T follicular helper cell (primary cell): ENCODE measurements around the gene DNAH14.
"Not testable (repeated sequence)": the region's sequence is repeated elsewhere in the genome, so short reads cannot be mapped to it uniquely, and the experiment has no call there.

Source experiments
- DNase-seq: peaks from one replicate; pipeline ENCODE4 v3.0.0-alpha.2; 2020; ENCODE audit warnings: low read depth

DNAH14 gene

GRCh38 chr1:225254676-225255075, 325.2 kb downstream of the DNAH14 start:
- no peak for DNase-seq

DNA sequence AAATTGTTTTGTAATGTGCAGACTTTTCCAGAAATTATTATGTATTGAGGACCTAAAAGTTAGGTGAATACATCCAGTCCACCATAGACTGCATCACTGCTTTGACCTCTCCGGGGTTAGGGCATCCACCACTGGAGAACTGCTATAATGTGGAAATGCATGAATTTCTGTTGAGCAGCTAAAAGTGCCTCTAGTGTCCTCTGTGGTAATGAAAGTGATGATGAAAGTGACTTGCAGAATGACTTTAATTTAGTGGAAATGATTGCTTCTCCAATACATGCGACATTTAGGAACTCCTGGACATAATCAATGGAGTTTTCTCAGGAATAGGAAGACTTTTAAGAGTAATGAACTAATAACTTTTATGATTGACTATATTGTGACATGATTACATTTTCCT, 327.6 kb downstream of the DNAH14 start:
- no peak for DNase-seq

DNA sequence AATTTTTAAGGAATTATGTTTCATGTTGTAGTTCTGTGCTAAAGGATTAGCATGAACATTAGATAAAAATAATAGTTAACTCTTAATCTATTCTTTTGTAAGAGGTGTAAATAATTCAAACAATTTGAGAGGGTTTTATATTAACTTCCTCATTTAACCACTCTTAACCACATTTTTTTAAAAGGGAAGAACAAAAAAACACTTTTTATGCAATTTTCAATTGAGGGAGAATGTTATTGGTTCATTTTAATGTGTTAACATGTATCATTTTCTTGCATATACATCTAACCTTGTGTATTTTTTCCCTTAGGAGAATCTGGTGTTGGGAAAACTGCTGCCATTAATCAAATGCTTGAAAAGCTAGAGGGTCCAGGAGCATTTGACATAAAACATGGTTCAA, 329.3 kb downstream of the DNAH14 start:
- no peak for DNase-seq

GRCh38 chr1:225259542-225259941, 330.1 kb downstream of the DNAH14 start:
- DNase-seq: no peak

DNA sequence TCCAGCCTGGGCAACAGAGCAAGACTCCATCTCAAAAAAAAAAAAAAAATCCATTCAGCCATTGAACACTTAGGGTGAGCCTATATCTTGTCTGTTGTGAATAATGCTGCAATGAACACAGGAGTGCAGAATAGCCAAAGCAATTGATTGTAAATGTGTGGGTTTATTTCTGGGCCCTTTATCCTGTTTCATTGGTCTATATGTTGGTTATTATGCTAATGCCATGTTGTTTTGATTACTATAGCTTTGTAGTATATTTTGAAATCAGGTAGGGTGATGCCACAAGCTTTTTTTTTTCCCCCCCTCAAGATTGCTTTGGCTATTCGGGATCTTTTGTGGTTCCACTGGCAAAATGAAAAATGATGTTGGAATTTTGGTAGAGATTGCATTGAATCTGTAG, 330.8 kb downstream of the DNAH14 start:
- DNase-seq: no peak

DNA sequence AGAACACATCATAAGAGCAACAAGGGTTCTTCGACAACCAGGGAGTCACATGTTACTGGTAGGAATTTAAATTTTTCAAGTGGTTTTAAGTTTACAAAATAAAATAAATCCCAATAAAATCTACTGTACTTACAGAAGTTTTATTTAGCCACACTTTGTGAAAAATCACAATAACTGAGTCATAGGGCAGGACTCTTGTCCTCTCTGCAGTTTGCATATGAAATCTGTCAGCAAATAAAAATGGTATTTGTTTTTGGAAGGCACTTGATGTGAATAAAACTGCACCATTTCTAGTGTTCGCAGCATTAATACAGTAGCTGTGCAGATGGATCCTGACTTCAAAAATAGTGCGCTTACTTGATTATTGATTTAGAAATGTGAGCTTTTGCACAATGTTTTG, 348.0 kb downstream of the DNAH14 start:
- DNase-seq: no peak

DNA sequence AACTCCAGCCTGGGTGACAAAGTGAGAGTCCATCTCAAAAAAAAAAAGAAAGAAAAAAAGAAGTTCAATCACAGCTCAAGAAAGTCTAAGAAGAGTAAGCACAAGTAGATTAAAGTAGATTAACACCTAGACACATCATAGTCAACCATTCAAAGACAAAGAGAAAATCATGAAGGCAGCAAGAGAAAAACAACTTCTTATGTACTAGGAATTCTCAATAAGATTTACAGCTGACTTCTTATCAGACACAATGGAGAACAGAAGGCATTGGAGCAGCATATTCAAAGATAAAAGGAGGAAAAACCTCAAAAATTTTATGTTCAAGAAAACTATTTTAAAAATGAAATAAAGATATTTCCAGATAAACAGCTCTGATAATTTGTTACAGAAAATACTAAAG, 351.1 kb downstream of the DNAH14 start:
- DNase-seq: no peak

GRCh38 chr1:225290244-225290643, 360.8 kb downstream of the DNAH14 start:
- no peak for DNase-seq

DNA sequence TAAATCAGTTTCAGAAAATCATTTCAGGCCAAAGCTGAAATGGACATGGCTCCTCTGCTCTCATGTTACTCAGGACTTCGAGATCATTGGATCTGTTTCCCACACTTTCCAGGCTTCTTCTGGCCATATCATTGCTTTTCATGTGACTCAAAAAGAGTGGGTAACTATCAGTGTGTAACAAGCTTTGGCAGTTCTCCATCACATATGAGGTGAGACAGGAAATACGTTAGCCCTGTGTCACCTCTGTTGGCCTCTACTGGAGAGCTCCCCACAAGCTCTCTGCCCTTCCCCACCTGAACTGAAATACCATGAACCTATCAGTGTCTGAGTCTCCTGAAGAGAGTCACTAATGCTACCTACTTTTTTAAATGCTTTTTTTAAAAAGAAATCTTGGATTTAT, 370.1 kb downstream of the DNAH14 start:
- no peak for DNase-seq

DNA sequence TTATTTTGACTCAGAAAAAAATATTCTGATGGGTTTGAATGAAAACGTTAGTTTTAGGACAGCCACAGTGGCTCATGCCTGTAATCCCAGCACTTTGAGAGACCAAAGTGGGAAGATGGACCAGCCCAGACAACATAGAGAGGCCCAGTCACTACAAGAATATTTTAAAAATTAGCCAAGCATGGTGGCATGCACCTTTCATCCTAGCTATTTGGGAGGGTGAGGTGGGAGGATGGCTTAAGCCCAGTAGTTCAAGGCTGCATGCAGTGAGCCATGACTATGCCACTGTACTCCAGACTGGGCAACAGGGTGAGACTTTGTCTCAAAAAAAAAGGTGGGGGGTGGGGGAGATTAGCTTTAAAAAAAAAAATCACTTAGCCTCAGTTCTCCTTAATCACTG, 370.9 kb downstream of the DNAH14 start:
- DNase-seq: no peak

GRCh38 chr1:225304996-225305395, 375.5 kb downstream of the DNAH14 start:
- DNase-seq: no peak

DNA sequence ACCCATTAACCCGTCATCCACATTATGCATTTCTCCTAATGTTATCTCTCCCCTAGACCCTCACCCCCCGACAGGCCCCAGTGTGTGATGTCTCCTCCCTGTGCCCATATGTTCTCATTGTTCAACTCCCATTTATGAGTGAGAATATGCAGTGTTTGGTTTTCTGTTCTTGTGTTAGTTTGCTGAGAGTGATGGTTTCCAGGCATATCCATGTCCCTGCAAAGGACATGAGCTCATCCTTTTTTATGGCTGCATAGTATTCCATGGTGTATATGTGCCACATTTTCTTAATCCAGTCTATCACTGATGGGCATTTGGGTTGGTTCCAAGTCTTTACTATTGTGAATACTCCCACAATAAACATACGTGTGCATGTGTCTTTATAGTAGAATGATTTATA, 381.1 kb downstream of the DNAH14 start:
- not testable (repeated sequence) for DNase-seq

DNA sequence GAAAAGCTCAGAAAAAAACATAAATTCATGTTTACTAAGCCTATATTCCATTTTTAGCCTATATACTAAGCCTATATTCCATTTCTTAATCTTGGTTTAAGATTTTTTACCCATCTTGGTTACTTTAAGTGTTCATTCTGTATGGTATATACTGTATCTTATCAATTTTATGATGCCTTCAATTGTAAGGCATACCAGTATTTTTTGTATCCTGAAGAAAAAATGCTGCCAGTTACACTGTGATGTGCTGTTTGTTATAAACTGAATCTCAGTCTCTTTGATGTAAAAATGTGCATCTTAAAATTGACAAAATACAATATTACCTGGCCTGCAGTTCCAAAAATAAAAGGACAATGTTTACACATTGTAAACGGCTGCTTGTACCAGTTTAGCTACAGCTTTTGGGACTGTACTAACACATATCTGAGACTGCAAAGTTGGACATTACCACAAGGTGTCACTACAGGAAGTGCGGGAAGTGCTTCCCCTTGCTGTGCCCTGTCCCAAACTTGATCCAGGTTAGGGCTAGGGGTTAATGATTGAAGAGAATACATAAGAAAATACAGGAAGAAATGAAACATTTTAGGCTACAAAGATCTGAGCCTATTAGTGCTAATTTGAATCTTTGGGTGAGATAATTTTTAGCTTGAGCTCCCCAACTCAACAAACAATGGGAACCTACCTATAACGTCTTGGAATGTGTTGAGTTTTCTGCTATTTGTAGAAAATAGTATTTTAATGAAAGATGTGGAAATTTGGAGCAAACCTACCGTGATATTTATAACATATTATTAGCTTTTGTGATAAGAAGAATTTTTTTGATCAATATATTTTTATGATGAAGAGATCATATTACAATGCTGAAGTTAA, 389.5 kb downstream of the DNAH14 start:
- no peak for DNase-seq

DNA sequence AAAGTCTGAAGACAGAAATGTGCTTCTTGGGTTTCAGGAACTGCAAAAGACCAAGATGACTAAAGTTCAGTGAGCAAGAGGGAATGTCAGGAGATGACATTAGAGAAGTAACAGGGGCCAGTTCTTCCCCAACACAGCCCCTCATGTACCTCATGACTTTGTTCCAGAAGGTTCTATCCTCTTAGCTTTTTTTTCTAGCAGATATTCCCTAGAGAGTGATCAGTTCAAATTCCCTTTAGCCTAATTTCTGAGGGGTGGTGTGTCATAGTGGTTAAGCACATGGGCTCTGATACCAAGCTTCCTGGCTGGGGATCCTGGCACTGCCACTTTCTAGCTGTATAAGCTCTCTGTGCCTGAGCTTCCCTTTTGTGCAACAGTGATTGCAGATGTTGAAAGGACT, 390.4 kb downstream of the DNAH14 start:
- no peak for DNase-seq

DNA sequence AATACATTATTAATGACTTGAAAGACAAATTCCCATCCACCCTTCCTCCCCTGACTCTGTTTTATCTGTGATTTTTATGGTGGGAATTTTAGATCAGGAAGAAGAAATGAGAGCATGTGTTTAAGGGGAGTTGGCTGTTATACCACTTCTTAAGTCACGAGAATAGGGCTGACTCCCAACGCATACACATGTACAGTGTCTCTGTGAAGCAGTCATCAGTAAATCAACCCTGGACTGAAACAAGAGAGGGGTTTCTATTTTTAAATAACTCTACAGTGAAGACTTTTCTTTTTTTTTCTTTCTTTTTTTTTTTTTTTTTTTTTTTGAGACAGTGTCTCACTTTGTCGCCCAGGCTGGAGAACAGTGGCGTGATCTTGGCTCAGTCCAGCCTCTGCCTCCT, 392.3 kb downstream of the DNAH14 start:
- DNase-seq: no peak

GRCh38 chr1:225329041-225329440, 399.6 kb downstream of the DNAH14 start:
- DNase-seq: no peak

DNA sequence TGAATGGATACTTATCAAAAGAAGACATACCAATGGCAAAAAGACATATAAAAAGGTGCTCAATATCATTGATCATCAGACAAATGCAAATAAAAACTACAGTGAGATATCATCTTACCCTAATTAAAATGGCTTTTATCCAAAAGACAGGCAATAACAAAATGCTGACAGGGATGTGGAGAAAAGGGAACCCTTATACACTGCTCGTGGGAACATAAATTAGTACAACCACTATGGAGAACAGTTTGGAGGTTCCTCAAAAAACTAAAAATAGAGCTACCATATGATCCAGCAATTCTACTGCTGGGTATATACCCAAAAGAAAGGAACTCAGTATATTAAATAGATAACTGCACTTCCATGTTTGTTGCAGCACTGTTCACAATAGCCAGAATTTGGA, 400.5 kb downstream of the DNAH14 start:
- DNase-seq: not testable (repeated sequence)

- no peak for DNase-seq
These were observed 403.2 kb downstream of the DNAH14 start for GRCh38 chr1:225332686-225333085.

GRCh38 chr1:225335098-225335778, 405.8 kb downstream of the DNAH14 start:
- DNase-seq: not testable (repeated sequence)

GRCh38 chr1:225338545-225338944, 409.1 kb downstream of the DNAH14 start:
- DNase-seq: no peak

- no peak for DNase-seq
These were observed 412.2 kb downstream of the DNAH14 start for GRCh38 chr1:225341642-225342041.

DNA sequence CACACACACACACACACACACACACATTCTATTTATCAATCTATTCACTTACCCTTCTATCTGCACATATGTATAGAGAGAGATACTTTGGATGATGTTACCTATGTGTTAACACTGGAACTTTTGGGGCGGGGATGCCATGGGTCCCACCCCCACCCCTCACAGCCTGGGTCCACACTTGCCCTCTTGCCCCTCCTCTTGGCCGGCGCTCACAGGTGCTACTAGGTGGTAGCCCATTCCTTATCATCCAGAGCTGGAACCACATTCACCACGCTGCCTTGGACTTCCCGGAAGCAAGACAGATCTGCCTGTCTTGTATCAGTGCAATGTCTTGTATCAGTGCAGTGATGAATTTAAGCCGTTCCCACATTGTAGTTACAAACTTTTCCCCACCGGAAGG, 413.2 kb downstream of the DNAH14 start:
- DNase-seq: no peak

GRCh38 chr1:225343618-225344017, 414.1 kb downstream of the DNAH14 start:
- DNase-seq: no peak
